Stimulated activated CD4-positive, alpha-beta T cell treated with anti-CD3 and anti-CD28 coated beads, Interleukin-2, amount 100 ng/mL, for 48 hours (primary cell): ENCODE data around the gene LEPROT.
"Not testable (repeated sequence)": the region's sequence is repeated elsewhere in the genome, so short reads cannot be mapped to it uniquely, and the experiment has no call there.

Experiments
- DNase-seq, 2 donors: peaks; one replicate each; pipeline ENCODE4 v3.0.0-alpha.2; 2020

LEPROT gene

GRCh38 chr1:65440915-65441314, 20.4 kb downstream of the LEPROT start:
- no peak for DNase-seq

GRCh38 chr1:65441464-65441863, 21.0 kb downstream of the LEPROT start:
- DNase-seq, result no peak

GRCh38 chr1:65442442-65442841, 22.0 kb downstream of the LEPROT start:
- no peak for DNase-seq

GRCh38 chr1:65443647-65444046, 23.2 kb downstream of the LEPROT start:
- DNase-seq, result no peak

- no peak for DNase-seq
These were observed 23.7 kb downstream of the LEPROT start for GRCh38 chr1:65444128-65444640.

- no peak for DNase-seq
These were observed 25.4 kb downstream of the LEPROT start for GRCh38 chr1:65445837-65446236.

GRCh38 chr1:65449214-65449823, 28.9 kb downstream of the LEPROT start:
- DNase-seq, result no peak

GRCh38 chr1:65455678-65456077, 35.2 kb downstream of the LEPROT start:
- DNase-seq, result not testable (repeated sequence)

GRCh38 chr1:65456481-65456880, 36.0 kb downstream of the LEPROT start:
- DNase-seq, result no peak

GRCh38 chr1:65457868-65458267, 37.4 kb downstream of the LEPROT start:
- no peak for DNase-seq

GRCh38 chr1:65458730-65459396, 38.4 kb downstream of the LEPROT start:
- DNase-seq, result no peak

GRCh38 chr1:65459397-65459768, 38.9 kb downstream of the LEPROT start:
- DNase-seq, result no peak

GRCh38 chr1:65465837-65466236, 45.4 kb downstream of the LEPROT start:
- DNase-seq, result not testable (repeated sequence)

- no peak for DNase-seq
These were observed 47.1 kb downstream of the LEPROT start for GRCh38 chr1:65467536-65467935.

GRCh38 chr1:65469126-65469888, 48.8 kb downstream of the LEPROT start:
- DNase-seq, result no peak

GRCh38 chr1:65469889-65470340, 49.4 kb downstream of the LEPROT start:
- DNase-seq, result no peak

- DNase-seq, result no peak
These were observed 50.3 kb downstream of the LEPROT start for GRCh38 chr1:65470766-65471165.

- no peak for DNase-seq
These were observed 50.9 kb downstream of the LEPROT start for GRCh38 chr1:65471213-65471833.

GRCh38 chr1:65471861-65472332, 51.4 kb downstream of the LEPROT start:
- no peak for DNase-seq

- DNase-seq, result no peak
These were observed 55.9 kb downstream of the LEPROT start for GRCh38 chr1:65476327-65476726.

- DNase-seq, result no peak
These were observed 57.2 kb downstream of the LEPROT start for GRCh38 chr1:65477414-65478378.
